DOHH2 (cell line): Measurements from ENCODE around the gene LCN9.

Experiments used
- H3F3A ChIP-seq: fragments of 200-600 bp; sonication (generic), shearing (Covaris generic); 2 replicates; pipeline ENCODE4 v1.6.0; 2016; ENCODE audit warnings: antibody characterized with exemption, mild to moderate bottlenecking; ENCODE audit not compliant: control insufficient read depth, insufficient read depth
- H3K27ac ChIP-seq: fragments of 200-600 bp; sonication (generic); 2 replicates; pipeline ENCODE4 v1.5.1; 2014; ENCODE audit warnings: low read depth, mild to moderate bottlenecking, low read length, moderate library complexity
- H3K27me3 ChIP-seq: fragments of 200-600 bp; sonication (generic); 2 replicates; pipeline ENCODE4 v1.6.1; 2014; ENCODE audit warnings: mild to moderate bottlenecking, low read length, mixed read lengths; ENCODE audit not compliant: control insufficient read depth
- H3K36me3 ChIP-seq: fragments of 200-600 bp; sonication (generic); 2 replicates; pipeline ENCODE4 v1.6.1; 2014; ENCODE audit warnings: mild to moderate bottlenecking, low read length, moderate library complexity, mixed read lengths; ENCODE audit not compliant: control insufficient read depth
- H3K4me1 ChIP-seq: fragments of 200-600 bp; sonication (generic); 2 replicates; pipeline ENCODE4 v1.6.1; 2014; ENCODE audit warnings: mild to moderate bottlenecking, low read length, mixed read lengths; ENCODE audit not compliant: control insufficient read depth
- H3K4me2 ChIP-seq: fragments of 200-600 bp; sonication (generic); 2 replicates; pipeline ENCODE4 v1.6.0; 2014; ENCODE audit warnings: mild to moderate bottlenecking, low read length, moderate library complexity
- H3K4me3 ChIP-seq: fragments of 200-600 bp; sonication (generic); 2 replicates; pipeline ENCODE4 v1.5.1; 2014; ENCODE audit warnings: mild to moderate bottlenecking, low read length, mixed read lengths
- H3K79me2 ChIP-seq: fragments of 200-600 bp; sonication (generic); 2 replicates; pipeline ENCODE4 v1.6.1; 2014; ENCODE audit warnings: mild to moderate bottlenecking, low read length, mixed read lengths; ENCODE audit not compliant: control insufficient read depth
- H3K9me2 ChIP-seq: fragments of 200-600 bp; sonication (generic); replicated peaks from 2 replicates; pipeline ENCODE4 v1.6.1; 2014; ENCODE audit warnings: mild to moderate bottlenecking, low read length, mixed read lengths; ENCODE audit not compliant: control insufficient read depth
- H3K9me3 ChIP-seq: fragments of 200-600 bp; sonication (generic); 2 replicates; pipeline ENCODE4 v1.6.1; 2014; ENCODE audit warnings: antibody characterized with exemption, low read length, mixed read lengths; ENCODE audit not compliant: control insufficient read depth, insufficient read depth
- H4K20me1 ChIP-seq: fragments of 200-600 bp; sonication (generic); 2 replicates; pipeline ENCODE4 v1.6.0; 2014; ENCODE audit warnings: low read depth, mild to moderate bottlenecking, antibody characterized with exemption, low read length, moderate library complexity; ENCODE audit not compliant: control insufficient read depth, insufficient read depth
- CTCF ChIP-seq: fragments of 200-600 bp; sonication (generic); IDR thresholded peaks from one replicate; pipeline ENCODE4 v1.5.1; 2014; ENCODE audit warnings: antibody characterized with exemption, mild to moderate bottlenecking, low read depth, low read length; ENCODE audit not compliant: poor library complexity, severe bottlenecking
- EZH2phosphoT487 ChIP-seq: fragments of 200-600 bp; sonication (generic); IDR thresholded peaks from 2 replicates; pipeline ENCODE4 v1.6.1; 2017; ENCODE audit warnings: borderline replicate concordance, mild to moderate bottlenecking, antibody characterized with exemption, low read length, moderate library complexity, mixed read lengths

LCN9 gene

GRCh38 chr9:135699440-135699839, 36.3 kb downstream of the LCN9 start, which contains the start of gene SOHLH1:
TSS of gene SOHLH1 (minus strand) at chr9:135699481. CDS start at chr9:135699467, 14 bp downstream.
- TF ChIP-seq CTCF (no peak), EZH2phosphoT487 (no peak)
- H3K36me3 ChIP-seq, result no peaks in the 10 kb centered on the region
- H3F3A ChIP-seq, result no peaks in the 10 kb centered on the region
- no peak within 1 kb of the TSS for H3K4me3 ChIP-seq
- no peaks in the 10 kb centered on the region for H4K20me1 ChIP-seq
- no peaks in the 10 kb centered on the region for H3K79me2 ChIP-seq
- no peak within 1 kb of the TSS for H3K27ac ChIP-seq
- no peaks in the 10 kb centered on the region for H3K4me1 ChIP-seq
- no peaks in the 10 kb centered on the region for H3K9me3 ChIP-seq
- H3K27me3 ChIP-seq, result no peaks in the 10 kb centered on the region
- H3K9me2 ChIP-seq, result no peaks in the 10 kb centered on the region
- H3K4me2 ChIP-seq, result no peak within 1 kb of the TSS

DNA sequence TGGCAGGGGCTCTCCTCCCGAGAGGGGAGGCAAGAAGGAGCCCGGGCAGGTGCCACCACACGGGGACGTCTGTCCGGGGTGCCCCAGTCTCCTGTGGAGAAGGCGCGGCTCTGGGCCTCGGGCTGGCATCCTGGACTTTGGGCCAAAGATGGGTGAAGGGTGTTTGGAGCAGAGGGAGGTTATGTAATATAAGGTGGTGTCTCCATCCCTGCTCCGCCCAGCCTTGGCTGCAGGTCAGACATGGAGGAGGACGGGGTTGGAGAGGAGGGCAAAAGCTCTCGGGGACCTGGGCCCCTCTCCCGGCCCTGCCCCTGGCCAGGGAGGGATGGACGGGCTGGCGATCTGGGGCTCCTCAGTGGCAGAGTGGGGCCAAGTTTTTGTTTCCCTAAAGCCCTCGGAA, 37.4 kb downstream of the LCN9 start:
- no peak overlapping the region for H3K4me3 ChIP-seq
- H3K4me1 ChIP-seq, result no peaks in the 10 kb centered on the region
- no peak overlapping the region for H3K4me2 ChIP-seq
- H3K27me3 ChIP-seq, result no peaks in the 10 kb centered on the region
- no peak overlapping the region for H3K27ac ChIP-seq
- H3F3A ChIP-seq, result no peaks in the 10 kb centered on the region
- H3K36me3 ChIP-seq, result no peaks in the 10 kb centered on the region
- no peaks in the 10 kb centered on the region for H3K9me2 ChIP-seq
- H3K9me3 ChIP-seq, result no peaks in the 10 kb centered on the region
- H4K20me1 ChIP-seq, result no peaks in the 10 kb centered on the region
- no peaks in the 10 kb centered on the region for H3K79me2 ChIP-seq
- TF ChIP-seq EZH2phosphoT487, result no peak
- no peak for TF ChIP-seq CTCF

DNA sequence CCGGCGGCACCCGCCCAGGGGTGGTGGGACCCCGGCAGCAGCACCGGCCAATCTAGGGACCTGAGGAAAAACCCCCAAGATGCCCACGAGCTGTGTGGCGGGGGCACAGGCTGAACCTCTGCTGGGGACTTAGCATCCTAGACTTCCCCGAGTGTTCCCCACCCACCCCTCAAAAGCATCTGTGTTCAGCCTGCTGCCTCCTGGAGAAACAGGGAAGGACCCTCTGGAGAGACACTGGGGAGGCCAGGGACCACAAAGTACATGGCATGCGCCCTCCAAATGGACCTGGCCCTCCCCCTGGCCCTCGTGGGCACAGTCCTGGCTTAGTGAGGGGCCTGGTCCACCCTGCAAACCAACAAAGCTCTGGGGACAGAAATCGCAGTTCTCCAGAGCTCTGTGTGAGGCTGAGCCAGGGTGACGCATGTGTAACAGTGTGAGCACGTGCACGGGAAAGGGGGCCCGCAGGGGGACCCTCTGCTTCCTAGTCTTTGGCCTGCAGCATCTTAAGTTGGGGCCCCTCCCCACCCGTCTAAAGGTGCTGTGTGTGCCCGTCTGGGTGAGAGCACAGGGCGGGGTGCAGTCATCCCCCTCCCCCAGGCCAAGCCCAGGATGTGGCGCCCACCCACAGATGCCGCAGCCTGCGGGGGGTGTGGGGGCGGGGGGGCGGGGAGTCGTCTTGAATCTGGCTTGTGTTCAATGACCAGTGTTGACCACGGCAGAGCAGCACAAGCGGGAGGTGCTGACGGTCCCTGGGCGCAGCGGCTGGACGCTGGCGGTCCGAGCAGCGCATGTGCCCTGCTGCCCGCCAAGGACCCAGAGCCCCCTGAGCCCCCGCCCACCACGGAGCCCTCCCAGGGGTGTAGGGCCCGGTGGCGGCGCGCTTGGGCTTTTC, 38.2 kb downstream of the LCN9 start:
- no peak overlapping the region for H3K4me3 ChIP-seq
- no peaks in the 10 kb centered on the region for H3K9me2 ChIP-seq

More for the DNA sequence above, 38.2 kb downstream of the LCN9 start:
- Histone ChIP-seq H3K36me3 (no peaks in the 10 kb centered on the region), H3K9me3 (no peaks in the 10 kb centered on the region), H4K20me1 (no peaks in the 10 kb centered on the region), H3K4me1 (no peaks in the 10 kb centered on the region), H3K4me2 (no peak overlapping the region), H3K79me2 (no peaks in the 10 kb centered on the region), H3K27ac (no peak overlapping the region), H3F3A (no peaks in the 10 kb centered on the region), H3K27me3 (no peaks in the 10 kb centered on the region)
- no peak for TF ChIP-seq CTCF
- TF ChIP-seq EZH2phosphoT487, result no peak
